Fibroblast of the conjunctiva (primary cell): ENCODE measurements around the gene PBXIP1.
A peak's percentile ranks its signal among the peaks of the same experiment; 100 is the strongest.

ENCODE experiments used
- DNase-seq: peaks from one replicate; pipeline ENCODE4 v3.0.0-alpha.2; 2010; ENCODE audit warnings: low read depth

Gene PBXIP1

GRCh38 chr1:154972517-154973343 lies 16.8 kb upstream of the PBXIP1 start:
- peak; percentile 84 for DNase-seq

GRCh38 chr1:154972213-154972516 lies 16.3 kb upstream of the PBXIP1 start:
- DNase-seq = no peak

GRCh38 chr1:154971341-154971998 lies 15.6 kb upstream of the PBXIP1 start:
- DNase-seq = peak; percentile 31

- peak; percentile 91 for DNase-seq
Measured at GRCh38 chr1:154970631-154971340, 14.9 kb upstream of the PBXIP1 start, which contains the start of gene SHC1. Gene SHC1, minus strand, starts transcription at chr1:154970747. Its CDS starts 221 bp downstream, at chr1:154970526.

GRCh38 chr1:154969860-154970452 lies 14.1 kb upstream of the PBXIP1 start:
- DNase-seq = no peak

GRCh38 chr1:154969246-154969645 lies 13.3 kb upstream of the PBXIP1 start:
- DNase-seq = no peak

GRCh38 chr1:154968731-154969130 lies 12.8 kb upstream of the PBXIP1 start:
- DNase-seq = no peak

GRCh38 chr1:154967331-154967950 lies 11.5 kb upstream of the PBXIP1 start:
- no peak for DNase-seq

GRCh38 chr1:154966111-154966510 lies 10.2 kb upstream of the PBXIP1 start:
- DNase-seq = no peak

- no peak for DNase-seq
Measured at GRCh38 chr1:154964359-154964758, 8.5 kb upstream of the PBXIP1 start.

- no peak for DNase-seq
Measured at GRCh38 chr1:154963643-154964042, 7.7 kb upstream of the PBXIP1 start.

- no peak for DNase-seq
Measured at GRCh38 chr1:154962795-154963330, 7.0 kb upstream of the PBXIP1 start.

GRCh38 chr1:154962156-154962749 lies 6.4 kb upstream of the PBXIP1 start:
- no peak for DNase-seq

- DNase-seq = peak; percentile 41
Measured at GRCh38 chr1:154961207-154962155, 5.6 kb upstream of the PBXIP1 start, which contains the start of gene PYGO2. Gene PYGO2, minus strand, starts transcription at chr1:154961782. Its CDS starts 206 bp downstream, at chr1:154961576.

- no peak for DNase-seq
Measured at GRCh38 chr1:154960446-154961136, 4.7 kb upstream of the PBXIP1 start.

- DNase-seq = no peak
Measured at GRCh38 chr1:154959426-154959780, 3.5 kb upstream of the PBXIP1 start.

GRCh38 chr1:154958681-154959425 lies 3.0 kb upstream of the PBXIP1 start:
- DNase-seq = no peak

- no peak for DNase-seq
Measured at GRCh38 chr1:154958036-154958435, 2.1 kb upstream of the PBXIP1 start.
